GM18867 (cell line): ENCODE results near the gene HOXA7.

ENCODE experiments used
- ATAC-seq: cut with Tn5 transposase; IDR thresholded peaks from one replicate; pipeline ENCODE4 v1.9.1; 2021; ENCODE audit warnings: mild to moderate bottlenecking, moderate library complexity; ENCODE audit not compliant: unreplicated experiment

The HOXA7 gene

DNA sequence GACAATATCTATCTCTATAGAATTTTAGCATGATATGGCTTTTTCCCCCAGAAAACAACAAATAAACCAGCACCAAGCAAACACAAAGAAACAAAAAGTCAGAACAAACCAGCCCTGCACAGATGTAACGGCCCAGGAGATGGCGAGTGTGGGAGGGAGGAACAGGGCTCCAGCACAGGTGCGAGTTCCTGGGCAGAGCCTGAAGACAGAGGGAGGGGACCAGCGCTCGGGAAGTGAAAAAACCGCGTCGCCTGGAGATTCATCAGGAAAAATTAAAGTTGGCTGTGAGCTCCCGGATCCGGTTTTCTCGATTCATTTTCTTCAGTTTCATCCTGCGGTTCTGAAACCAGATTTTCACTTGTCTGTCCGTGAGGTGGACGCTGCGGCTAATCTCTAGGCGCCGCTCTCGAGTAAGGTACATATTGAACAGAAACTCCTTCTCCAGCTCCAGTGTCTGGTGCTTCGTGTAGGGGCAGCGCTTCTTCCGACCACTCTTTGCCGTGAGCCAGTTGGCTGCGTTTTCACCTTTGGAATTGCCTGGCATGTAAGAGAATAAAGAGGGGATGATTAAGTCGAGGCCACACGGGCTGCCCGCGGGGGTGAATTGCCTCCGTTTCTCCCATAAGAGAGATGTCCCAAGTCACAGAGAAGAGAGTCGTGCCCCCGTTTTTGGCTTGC is 15.3 kb upstream of the HOXA7 start:
- ATAC-seq: no peak

DNA sequence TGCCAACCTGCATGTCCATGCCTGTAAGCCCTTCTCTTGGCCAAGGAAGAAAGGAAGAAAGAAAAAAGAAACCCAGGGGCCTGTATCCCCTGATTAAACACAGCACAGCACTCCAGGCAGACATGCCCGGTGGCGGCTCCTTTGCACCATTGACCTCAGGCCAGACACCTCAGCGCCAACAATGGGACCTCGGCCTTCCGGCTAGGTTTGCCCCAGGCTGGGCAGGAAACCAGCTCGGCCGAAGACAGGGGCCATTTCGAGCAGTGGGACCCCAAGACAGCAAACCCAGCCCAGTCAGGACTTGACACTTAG is 14.8 kb upstream of the HOXA7 start:
- ATAC-seq: no peak

DNA sequence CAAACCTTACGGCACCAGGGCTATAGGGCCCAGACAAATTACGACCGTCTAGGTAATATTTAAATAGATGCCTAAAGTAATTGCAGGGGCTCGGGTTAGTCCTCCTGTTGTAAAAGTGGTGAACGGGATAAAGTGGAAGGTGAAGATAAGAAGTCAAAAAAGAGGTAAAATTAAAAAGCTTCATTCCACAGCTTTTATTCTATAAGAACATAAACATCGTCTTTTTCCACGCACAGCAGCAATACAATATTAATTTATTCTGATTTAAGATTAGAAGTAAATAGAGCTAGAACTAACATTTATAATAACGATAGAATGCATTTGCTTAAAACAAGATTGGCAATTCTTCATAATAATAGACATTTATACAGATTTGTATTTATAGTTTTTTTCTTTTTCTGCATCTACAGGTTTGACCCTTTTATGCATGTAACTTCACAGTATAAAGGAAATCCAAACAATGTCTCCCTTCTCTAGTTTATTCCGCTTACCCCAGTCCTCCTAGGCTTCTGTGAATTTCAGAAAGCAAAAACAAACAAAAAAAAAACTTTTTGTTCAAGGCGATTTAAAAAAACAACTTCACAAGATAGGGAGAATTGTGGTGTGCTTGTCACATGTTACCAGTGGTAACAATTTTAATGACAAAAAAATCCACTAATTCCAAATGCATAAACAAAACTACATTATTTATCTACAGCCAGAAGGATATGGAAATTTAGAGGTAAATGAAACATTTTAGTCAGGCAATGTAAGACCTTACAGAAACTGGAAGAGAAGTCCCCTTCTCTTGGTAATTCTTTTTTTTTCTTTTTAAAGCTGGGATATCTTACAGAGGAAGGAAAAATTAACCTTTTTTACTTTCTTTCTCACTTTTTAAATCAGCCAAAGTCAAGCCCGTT is 14.2 kb upstream of the HOXA7 start:
- no peak for ATAC-seq

DNA sequence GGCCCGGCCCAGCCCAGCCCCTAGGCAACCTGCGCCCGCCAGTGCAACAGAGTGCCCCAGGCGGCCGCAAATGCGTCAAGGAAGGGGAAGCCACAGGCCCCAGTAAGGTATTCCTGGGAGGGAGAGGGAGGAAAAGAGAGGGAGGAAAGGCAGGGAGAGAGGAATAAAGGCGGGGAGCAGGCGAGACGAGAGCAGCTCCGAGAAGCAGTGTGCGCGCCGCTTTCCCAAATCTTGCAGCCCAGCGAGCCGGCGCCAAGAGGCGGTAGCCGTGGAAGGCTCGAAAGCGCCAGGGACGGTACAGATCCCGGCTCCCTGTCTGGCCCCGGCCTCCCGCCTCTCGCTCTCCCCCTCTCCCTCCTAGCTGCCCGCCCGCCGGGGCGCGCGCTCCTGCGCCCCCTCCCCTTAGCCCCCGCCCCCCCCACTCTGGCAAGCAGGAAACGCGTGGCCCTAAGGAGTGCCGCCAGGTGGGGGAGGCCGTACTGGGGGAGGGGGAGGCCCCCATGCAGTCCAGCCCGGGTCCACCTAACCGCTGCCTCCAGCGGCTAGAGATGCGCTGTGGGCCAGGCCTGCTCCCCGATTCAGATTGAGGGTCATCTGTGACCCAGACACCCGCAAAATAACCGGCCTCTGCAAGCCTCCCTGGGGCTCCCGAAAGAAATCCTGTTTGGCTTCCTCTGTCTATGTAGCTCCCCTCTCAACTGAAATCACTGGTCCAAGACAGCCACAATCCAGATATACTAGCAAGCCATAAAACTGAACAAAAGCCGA is 13.4 kb upstream of the HOXA7 start:
- ATAC-seq: no peak

DNA sequence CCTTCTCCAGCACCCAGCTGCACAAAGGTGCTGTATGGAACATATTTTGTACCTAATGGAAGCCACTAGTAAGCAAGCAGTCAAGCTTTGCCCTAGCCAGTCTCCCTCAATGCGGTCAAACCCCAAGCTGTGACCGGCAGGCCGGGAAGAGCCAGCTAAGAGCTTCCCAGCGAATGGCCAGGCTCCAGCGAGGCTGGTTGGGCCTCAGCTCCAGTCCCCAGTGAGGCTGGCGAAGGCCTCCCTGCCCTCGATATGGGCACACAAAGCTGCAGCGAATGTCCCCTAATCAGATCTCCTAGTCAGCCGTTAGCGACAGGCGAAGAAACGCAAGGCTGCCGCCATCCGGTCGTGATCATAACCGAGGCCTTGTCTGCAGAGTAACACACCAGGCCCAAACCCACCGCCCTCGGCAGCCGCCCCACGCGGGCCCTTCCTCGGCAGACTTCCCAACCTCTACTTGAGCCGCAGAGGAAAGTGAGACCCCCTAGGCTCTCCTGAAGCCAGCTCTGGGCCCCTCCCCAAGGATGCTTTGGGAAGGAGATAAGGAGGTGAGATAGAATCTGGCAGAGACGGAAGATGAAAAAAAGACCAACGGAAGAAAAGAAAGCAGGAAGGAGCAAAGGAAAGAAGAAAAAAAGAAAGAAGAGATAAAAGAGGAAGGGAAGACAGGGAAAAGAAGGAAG is 11.9 kb upstream of the HOXA7 start:
- ATAC-seq: no peak

DNA sequence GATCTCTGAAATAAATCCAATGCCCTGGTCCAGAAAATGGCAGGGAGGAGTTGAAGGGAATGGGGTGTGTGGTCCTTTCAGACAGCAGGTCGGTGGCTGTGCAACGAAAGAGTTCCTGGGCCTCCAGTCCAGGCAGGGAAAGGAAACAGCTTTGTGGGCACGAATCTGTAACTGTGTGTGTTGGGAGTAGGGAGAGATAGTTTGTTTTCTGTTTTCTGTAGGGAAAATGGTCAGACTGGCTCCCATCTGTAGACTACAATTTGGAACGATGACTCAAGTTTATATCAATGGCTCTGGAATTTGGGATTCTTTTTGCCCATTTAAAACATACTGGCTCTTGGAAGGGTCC is 11.4 kb upstream of the HOXA7 start:
- no peak for ATAC-seq

DNA sequence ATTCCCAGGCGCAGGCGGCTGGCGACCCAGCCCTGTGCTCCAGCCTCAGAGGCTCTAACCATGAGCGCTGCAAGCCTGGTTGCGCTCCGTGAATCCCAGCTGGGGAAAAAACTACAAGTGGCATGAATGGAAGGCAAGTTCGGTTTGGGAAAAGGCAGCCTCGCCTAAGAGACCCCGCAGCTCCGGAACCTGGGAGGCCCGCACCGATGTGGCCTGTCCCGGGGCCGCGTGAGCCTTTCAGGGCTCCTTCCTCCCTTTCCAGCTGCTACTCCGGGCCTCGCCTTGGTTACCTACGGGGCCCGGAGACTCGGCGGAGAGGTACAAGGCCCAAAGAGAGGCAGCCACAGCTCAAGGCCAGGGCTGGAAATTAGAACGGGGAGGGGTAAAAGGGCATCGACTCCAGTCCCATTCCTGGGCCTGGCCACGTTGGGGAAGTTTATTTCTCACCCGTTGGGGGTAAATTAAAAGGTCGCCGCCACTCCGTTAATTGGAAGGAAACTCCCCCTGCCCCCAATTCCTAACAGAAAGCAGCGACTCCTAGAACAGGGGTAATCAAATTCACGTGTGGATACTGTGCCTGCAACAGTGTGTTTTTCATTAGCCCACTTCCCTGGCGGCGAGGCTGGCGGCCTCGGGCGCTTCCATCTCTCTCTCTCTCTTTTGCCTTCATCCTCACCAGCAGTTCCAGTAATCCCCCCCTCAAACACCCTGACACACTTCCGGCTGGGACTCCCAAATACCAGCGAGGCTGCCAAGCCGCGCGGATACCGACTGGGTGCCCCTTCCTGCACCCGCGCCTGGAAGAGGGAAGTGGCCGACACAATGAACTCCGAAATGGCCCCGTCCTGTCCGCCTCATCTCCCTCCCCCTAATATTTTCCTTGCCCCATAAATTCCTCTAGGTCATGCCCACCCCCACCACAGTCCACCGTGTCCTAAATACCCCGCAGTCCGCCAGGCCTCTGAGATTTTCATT is 10.3 kb upstream of the HOXA7 start:
- ATAC-seq: no peak

DNA sequence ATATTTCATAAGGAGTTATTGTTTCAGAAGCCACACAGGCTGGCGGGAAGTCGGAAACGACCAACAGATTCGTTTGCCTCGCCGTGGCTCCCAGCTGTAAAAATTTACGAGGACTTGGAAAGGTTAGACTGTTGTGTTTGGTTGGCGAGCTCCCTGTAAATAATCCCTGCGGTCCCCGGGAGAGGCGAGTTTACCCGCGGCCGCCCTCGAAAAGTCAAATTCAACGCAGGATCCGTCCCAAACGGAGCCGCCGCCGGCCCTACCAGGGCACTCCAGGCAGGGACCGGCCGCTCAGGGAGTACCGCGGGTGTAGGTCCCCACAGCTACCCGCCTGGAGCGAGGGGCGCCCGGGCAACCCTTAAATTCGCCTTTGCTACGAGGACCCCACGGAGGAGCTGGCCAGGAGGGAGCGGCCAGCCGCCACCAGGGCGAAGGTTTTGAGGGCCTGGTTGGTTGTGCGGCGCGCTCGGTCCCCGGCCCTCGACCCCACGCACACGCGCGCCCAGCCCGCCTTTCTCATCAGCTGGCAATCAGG is 9.6 kb upstream of the HOXA7 start:
- ATAC-seq: no peak

DNA sequence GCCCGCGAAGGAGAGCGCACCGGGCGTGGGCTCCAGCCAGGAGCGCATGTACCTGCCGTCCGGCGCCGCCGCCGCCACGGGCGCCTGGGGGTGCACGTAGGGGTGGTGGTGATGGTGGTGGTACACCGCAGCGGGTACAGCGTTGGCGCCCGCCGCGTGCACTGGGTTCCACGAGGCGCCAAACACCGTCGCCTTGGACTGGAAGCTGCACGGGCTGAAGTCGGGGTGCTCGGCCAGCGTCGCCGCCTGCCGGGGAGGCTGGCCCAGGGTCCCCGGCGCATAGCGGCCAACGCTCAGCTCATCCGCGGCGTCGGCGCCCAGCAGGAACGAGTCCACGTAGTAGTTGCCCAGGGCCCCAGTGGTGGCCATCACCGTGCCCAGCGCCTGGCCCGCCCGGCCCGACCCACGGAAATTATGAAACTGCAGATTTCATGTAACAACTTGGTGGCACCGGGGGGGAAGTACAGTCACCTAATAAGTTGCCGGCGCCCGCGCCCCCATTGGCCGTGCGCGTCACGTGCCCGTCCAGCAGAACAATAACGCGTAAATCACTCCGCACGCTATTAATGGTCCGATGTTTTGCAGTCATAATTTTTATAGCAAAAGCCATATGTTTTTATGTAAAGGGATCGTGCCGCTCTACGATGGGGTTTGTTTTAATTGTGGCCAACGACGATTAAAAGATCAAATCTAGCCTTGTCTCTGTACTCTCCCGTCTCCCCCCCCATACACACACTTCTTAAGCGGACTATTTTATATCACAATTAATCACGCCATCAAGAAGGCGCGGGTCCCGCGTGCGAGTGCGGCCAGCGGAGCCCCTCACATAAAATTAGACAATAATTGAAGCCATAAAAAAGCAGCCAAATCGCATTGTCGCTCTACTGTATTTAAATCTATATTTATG is 8.9 kb upstream of the HOXA7 start, which contains the start of gene HOXA9:
TSS of gene HOXA9 (minus strand) at position 449 of the 907 bp plus-strand sequence. CDS start at position 369, 80 bp downstream.
- ATAC-seq: no peak

DNA sequence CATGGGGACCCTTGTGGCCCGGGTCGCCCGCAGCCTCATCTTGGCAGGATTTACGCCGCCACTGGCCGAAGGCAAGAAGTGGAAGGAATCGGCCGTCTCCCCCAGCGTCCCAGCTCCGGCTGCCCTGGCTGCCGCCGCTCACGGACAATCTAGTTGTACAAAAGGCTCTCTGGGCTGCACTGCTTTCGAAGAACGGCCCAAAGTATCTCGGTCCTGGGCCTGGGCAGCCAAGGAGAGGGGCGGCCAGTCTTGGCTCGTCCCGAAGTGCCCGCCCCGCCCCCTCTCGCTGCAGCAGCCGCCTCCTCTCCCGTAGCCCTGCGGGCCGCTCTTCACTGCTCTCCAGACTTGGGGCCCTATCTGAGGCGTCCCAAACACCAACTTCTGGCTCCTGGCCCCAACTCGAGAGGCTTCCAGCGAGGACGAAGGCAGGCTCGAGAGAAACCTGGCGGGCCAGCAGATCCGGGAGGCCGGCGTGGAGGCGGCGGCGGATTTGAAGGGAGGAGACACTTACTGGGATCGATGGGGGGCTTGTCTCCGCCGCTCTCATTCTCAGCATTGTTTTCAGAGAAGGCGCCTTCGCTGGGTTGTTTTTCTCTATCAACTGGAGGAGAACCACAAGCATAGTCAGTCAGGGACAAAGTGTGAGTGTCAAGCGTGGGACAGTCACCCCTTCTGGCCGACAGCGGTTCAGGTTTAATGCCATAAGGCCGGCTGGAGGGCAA is 8.1 kb upstream of the HOXA7 start:
- ATAC-seq: no peak

DNA sequence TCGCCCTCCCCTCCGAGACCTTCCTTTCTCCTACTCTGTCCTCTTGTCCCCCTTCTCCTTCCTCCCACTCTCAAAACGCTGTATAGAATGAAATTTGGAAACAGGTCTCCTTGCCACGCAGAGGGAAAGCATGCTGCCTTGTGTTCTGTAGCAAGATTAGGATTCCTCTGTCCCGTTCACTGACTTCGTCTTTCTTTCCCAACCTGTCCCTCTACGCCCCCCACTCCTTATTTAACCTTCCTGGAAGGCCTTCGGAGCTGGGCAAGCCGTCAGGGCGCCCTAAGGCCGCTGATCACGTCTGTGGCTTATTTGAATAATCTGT is 7.5 kb upstream of the HOXA7 start:
- no peak for ATAC-seq

DNA sequence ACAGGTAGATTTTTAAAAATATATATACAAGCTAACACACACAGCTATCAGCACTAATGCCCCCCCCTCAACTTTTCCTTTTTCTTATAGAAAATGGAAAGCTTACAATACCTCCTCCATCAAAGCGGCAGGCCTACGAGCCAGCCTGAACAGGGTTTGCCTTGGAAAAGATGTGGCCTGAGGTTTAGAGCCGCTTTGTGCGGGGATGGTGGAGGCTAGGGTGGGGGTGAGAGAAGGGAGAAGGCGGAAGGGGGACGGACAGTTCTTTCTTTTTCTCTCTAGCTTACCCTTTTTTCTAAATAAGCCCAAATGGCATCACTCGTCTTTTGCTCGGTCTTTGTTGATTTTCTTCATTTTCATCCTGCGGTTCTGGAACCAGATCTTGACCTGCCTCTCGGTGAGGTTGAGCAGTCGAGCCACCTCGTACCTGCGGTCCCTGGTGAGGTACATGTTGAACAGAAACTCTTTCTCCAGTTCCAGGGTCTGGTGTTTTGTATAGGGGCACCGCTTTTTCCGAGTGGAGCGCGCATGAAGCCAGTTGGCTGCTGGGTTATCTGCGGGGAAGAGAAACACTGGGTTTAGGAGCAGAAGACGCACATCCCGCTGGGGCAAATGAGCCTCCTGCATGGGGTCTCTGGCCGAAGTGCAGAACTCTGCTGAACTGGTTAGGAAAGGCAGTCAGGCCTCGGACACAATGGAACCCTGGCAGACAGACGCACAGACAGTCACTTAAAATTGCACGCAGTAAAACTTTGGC is 7.0 kb upstream of the HOXA7 start:
- ATAC-seq: no peak

DNA sequence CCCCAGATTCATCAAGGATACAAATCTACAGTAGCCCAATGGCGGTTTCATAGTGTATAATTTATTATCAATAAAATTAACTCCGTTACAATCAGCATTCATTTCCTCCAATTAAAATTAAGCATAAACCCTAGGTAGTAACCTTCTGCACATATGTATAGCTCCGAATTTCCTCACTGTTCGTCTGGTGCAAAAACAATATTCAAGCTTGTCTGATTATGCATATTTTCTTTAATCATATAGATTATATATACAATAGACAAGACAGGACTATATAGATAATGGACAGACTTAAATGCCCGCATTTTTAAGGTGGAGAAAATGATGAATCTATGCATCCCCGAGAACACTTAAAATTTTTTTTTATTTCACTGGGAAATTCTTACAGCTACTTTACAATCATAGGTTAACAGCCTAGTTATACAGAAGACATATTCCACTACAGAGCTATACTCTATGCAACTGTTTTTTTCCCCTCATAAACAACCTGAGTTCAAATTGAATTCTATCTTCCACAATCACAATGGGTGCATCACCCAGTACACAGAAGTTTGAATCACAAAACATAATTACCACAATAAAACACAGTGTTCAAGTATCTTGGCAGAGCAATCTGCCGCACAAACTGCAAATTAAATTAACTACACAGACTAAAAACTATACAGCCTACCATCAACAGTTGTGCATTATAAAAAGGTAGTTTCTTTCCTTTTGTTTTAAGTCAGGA is 6.2 kb upstream of the HOXA7 start:
- ATAC-seq: no peak

DNA sequence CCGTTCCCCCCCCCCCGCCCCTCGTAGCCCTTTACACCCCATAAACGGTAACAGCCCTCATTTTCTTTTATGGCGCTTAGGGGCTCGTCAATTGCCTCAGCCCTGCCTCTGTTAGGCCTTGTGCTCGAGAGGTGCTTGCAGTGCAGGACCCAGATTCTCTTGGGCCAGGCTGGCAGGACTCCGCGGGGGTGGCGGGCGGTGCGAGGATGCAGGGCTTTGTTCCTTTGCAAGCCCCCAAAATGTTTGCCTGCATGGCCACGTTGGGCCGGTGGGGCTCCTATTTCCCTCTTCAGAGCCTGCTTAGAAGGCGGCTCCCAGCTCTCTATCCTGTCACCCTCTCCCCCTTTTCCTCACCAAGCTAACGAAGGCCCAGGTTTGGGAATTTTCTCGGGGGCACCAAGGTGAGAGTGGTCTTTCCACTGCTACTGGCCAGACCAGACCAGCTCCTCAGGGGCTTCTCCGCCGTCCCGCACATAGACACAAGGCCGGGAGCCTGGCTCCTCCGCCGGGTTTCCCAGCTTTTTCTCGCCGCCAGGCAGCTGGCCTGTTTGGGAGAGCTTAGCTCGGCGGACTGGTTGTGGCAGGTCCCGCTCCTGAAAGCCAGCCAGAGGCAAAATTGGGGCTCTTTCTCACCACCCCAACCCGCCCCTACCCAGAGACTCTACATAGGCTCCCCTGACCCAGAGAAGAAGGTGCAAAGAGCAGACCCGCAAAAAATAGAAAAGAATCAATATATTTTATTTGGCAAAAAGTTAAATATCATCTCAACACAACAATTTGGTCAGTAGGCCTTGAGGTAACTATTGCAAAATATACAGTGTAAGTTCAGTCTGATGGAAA is 5.5 kb upstream of the HOXA7 start:
- no peak for ATAC-seq

DNA sequence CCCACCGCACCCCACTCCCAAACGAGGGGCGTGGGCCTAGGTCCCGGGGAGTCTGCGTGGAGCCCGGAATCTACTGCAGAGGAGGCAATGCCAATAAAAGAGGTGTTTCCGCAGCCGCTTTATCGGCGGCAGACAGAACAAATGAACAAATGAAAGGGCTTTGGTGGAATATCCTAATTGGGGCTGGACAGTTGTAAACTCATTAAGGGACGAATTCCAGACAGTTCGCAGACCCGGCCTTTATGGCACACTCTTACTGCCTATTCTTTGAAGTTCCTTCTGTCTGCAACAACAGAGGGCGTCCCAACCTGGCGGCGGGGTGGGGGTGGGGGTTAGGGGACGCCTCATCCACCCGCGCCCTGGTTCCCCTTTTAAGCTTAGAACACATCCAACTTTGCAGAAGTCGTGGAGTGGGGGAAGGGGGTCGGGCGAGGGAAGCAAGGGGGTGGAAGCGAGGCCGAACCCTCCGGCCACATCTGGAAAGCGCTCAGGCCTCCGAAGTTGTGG is 4.8 kb upstream of the HOXA7 start:
- ATAC-seq: no peak
